Measurements from ENCODE around the gene ITGA11. TPM values are rescaled to one million over a fixed set of nuclear protein-coding genes. Genes with fewer than 3 reads are reported as not detected.

ITGA11 gene
- total and polyA plus RNA-seq, 2 of the 13 experiments (the other 11 are each of a cell fraction or from before 2014, with no cell fraction given): not detected

- Histone ChIP-seq H3K4me3 (replicated peaks in 1 of 3; ENCODE audit: insufficient read depth in 1 of 3, low read depth in 2 of 3, low read length in 3 of 3) (no peak overlapping the region), H3K9me3 (ENCODE audit: low read length) (no peaks in the 10 kb centered on the region), H3K27me3 (ENCODE audit: control insufficient read depth in 1 of 2, insufficient read depth in 2 of 2, low read length in 2 of 2) (peaks cover 7 to 53% of the 10 kb centered on the region in 2 experiments), H3K4me1 (ENCODE audit: insufficient read depth, low read length) (no peaks in the 10 kb centered on the region), H2AFZ (ENCODE audit: low read length) (no peak overlapping the region), H3K4me2 (ENCODE audit: low read depth, low read length) (no peak overlapping the region), H3K79me2 (ENCODE audit: insufficient read depth, low read length) (no peaks in the 10 kb centered on the region), H3K9ac (ENCODE audit: insufficient read depth, low read depth, low read length) (no peak overlapping the region), H3K27ac (ENCODE audit: extremely low read length, insufficient read depth, low read length) (no peak overlapping the region), H3K36me3 (replicated peaks in 1 of 2; ENCODE audit: control insufficient read depth in 1 of 2, insufficient read depth in 2 of 2, low read length in 2 of 2) (no peaks in the 10 kb centered on the region), H4K20me1 (ENCODE audit: insufficient read depth, low read length) (no peaks in the 10 kb centered on the region)
- in situ Hi-C loops (cut with HindIII; ENCODE audit: extremely low pct_ligation_motif_present, low pct_unique_long_range_greater_than_20kb): no loop called here
- WGBS (ENCODE audit: low lambda C conversion rate): 0% methylated on average over 2 of the region's 2 CpGs
- no TSS peak for BruUV-seq (replicated peaks)
- no peak for DNase-seq (ENCODE audit: low spot score)
- CTCF ChIA-PET (ENCODE audit: low intra/inter-chr PET ratio, low total read pairs): no interaction called here
- intact Hi-C loops (cut with micrococcal nuclease; ENCODE audit: unreplicated experiment): no loop called here
- FAIRE-seq: no peak
- POLR2A ChIA-PET: no interaction called here
- ATAC-seq: no peak
- TF ChIP-seq YY1 (IDR thresholded peaks at IDR 0.05; ENCODE audit: insufficient read depth, insufficient replicate concordance, low read depth, low read length): no peak
- no peak for TF ChIP-seq TCF7 (IDR thresholded peaks at IDR 0.05; ENCODE audit: low read depth)
- no peak for TF ChIP-seq KLF11 (CRISPR knock-in tag; IDR thresholded peaks at IDR 0.05)
- no peak for TF ChIP-seq MAX (IDR thresholded peaks at IDR 0.05)
- TF ChIP-seq LCORL (IDR thresholded peaks at IDR 0.05): no peak
- TF ChIP-seq LCORL (CRISPR knock-in tag; IDR thresholded peaks at IDR 0.05): no peak
- no peak for TF ChIP-seq KIAA2018 (CRISPR knock-in tag; IDR thresholded peaks at IDR 0.05; ENCODE audit: borderline replicate concordance)
- no peak for TF ChIP-seq LRRFIP1 (CRISPR knock-in tag; conservative IDR thresholded peaks at IDR 0.05)
- no peak for TF ChIP-seq SMAD9 (CRISPR knock-in tag; IDR thresholded peaks at IDR 0.05)
- TF ChIP-seq RAD51 (IDR thresholded peaks at IDR 0.05; ENCODE audit: borderline replicate concordance): no peak
- no peak for TF ChIP-seq PATZ1 (CRISPR knock-in tag; IDR thresholded peaks at IDR 0.05)
- TF ChIP-seq ZNF660 (CRISPR knock-in tag; IDR thresholded peaks at IDR 0.05; ENCODE audit: borderline replicate concordance, low read depth): no peak
- no peak for TF ChIP-seq KDM5A (IDR thresholded peaks at IDR 0.05; ENCODE audit: borderline replicate concordance, low read length)
- TF ChIP-seq RARA (CRISPR knock-in tag; IDR thresholded peaks at IDR 0.05): no peak
Measured at GRCh38 chr15:68433551-68433950, 1.6 kb upstream of the ITGA11 start.
